HCT116 (cell line): ENCODE results near the gene KNDC1. TPM values are rescaled to one million over a fixed set of nuclear protein-coding genes. Genes with fewer than 3 reads are reported as not detected.

Experiments used
- ATAC-seq: fragments of 200-7000 bp; cut with Tn5 transposase; 2 replicates; pipeline ENCODE4 v1.9.1; 2020; ENCODE audit warnings: mild to moderate bottlenecking, moderate library complexity
- BruUV-seq: library from RNA; stranded (reverse); fragments of 400-500 nt; replicated peaks from 2 replicates; lab custom pipeline; 2021; lab: Mats Ljungman, UMichigan
- CTCF ChIA-PET: fragments of 300-600 bp; sonication (Branson Sonifier 250); formaldehyde crosslinking; loops from one replicate; lab custom pipeline; 2021; ENCODE audit warnings: antibody characterized with exemption; lab: Charles Lee
- POLR2A ChIA-PET: fragments of 300-600, 350-600 bp; sonication (Branson Sonifier 250); formaldehyde crosslinking; loops from one replicate; lab custom pipeline; 2021; ENCODE audit warnings: antibody characterized with exemption; lab: Charles Lee
- RAD21 ChIA-PET, 2 experiments: fragments of 300-600 bp; sonication (Branson Sonifier 250); formaldehyde crosslinking; loops; one replicate each; lab custom pipeline; 2023; ENCODE audit warnings: low total read pairs in 2 of 2; ENCODE audit not compliant: uncharacterized antibody in 2 of 2, unreplicated experiment in 2 of 2, low non-redundant PET in 1 of 2; lab: Charles Lee
- DNase-seq: peaks from one replicate; pipeline ENCODE4 v3.0.0-alpha.2; 2010; ENCODE audit warnings: low read depth, low spot score
- H2AFZ ChIP-seq: fragments of 200-600 bp; shearing (Covaris generic), sonication (generic); 2 replicates; pipeline ENCODE4 v1.6.1; 2017; ENCODE audit warnings: low read depth, mixed run types, mixed read lengths, antibody characterized with exemption, low read length; ENCODE audit not compliant: poor library complexity, severe bottlenecking
- H3K27ac ChIP-seq: 2 replicates; pipeline ENCODE4 v1.5.1; 2012; ENCODE audit warnings: low read depth, low read length
- H3K27me3 ChIP-seq: fragments of 200-600 bp; sonication (generic); 2 replicates; pipeline ENCODE4 v1.6.1; 2016; ENCODE audit warnings: mixed run types, low read length, mixed read lengths; ENCODE audit not compliant: insufficient read depth
- H3K36me3 ChIP-seq, 2 experiments: fragments of 200-500 bp in 1 of 2; fragments of 200-600 bp in 1 of 2; sonication (Bioruptor generic) in 1 of 2; sonication (generic) in 1 of 2; 2 replicates each; pipeline versions ENCODE4 v1.5.1 to v1.6.1; 2014 to 2016; ENCODE audit warnings: low read length in 2 of 2, inconsistent platforms in 1 of 2, mixed read lengths in 1 of 2, mixed run types in 1 of 2; ENCODE audit not compliant: insufficient read depth in 2 of 2, control insufficient read depth in 1 of 2
- H3K4me1 ChIP-seq, 2 experiments: fragments of 200-600 bp in 1 of 2; sonication (generic) in 1 of 2; 2 replicates each; pipeline versions ENCODE4 v1.5.1 to v1.6.1; 2012 to 2017; ENCODE audit warnings: low read length in 2 of 2, inconsistent platforms in 1 of 2, mild to moderate bottlenecking in 1 of 2, mixed read lengths in 1 of 2, mixed run types in 1 of 2, moderate library complexity in 1 of 2; ENCODE audit not compliant: insufficient read depth in 2 of 2, control insufficient read depth in 1 of 2
- H3K4me2 ChIP-seq: fragments of 200-600 bp; sonication (generic); 2 replicates; pipeline ENCODE4 v1.6.1; 2017; ENCODE audit warnings: mixed run types, low read length, mixed read lengths
- H3K4me3 ChIP-seq, 2 experiments: fragments of 200-600 bp in 1 of 2; sonication (generic) in 1 of 2; replicated peaks in 1 of 2; 2 replicates each; pipeline ENCODE4 v1.5.1; 2011 to 2016; ENCODE audit warnings: low read length in 2 of 2, control low read depth in 1 of 2, low read depth in 1 of 2, mild to moderate bottlenecking in 1 of 2, mixed read lengths in 1 of 2, mixed run types in 1 of 2
- H3K79me2 ChIP-seq: fragments of 200-600 bp; sonication (generic); 2 replicates; pipeline ENCODE4 v1.6.1; 2017; ENCODE audit warnings: mild to moderate bottlenecking, mixed run types, low read length, moderate library complexity, mixed read lengths; ENCODE audit not compliant: insufficient read depth
- H3K9ac ChIP-seq: fragments of 200-600 bp; sonication (generic); 2 replicates; pipeline ENCODE4 v1.6.1; 2016; ENCODE audit warnings: low read length, mixed read lengths
- H3K9me2 ChIP-seq: fragments of 200-600 bp; sonication (generic), shearing (Covaris generic); 2 replicates; pipeline ENCODE4 v1.6.1; 2017; ENCODE audit warnings: mixed run types, mild to moderate bottlenecking, moderate library complexity; ENCODE audit not compliant: insufficient read depth
- H3K9me3 ChIP-seq, 2 experiments: fragments of 200-500 bp in 1 of 2; fragments of 200-600 bp in 1 of 2; sonication (Bioruptor generic) in 1 of 2; sonication (generic) in 1 of 2; 2 replicates each; pipeline ENCODE4 v1.6.1; 2014 to 2017; ENCODE audit warnings: low read length in 2 of 2, mixed read lengths in 2 of 2, inconsistent platforms in 1 of 2, low read depth in 1 of 2, mild to moderate bottlenecking in 1 of 2, mixed run types in 1 of 2, moderate library complexity in 1 of 2; ENCODE audit not compliant: control insufficient read depth in 1 of 2, insufficient read depth in 1 of 2
- H4K20me1 ChIP-seq: fragments of 200-600 bp; sonication (generic), shearing (Covaris generic); 2 replicates; pipeline ENCODE4 v1.6.1; 2017; ENCODE audit warnings: mixed run types, mild to moderate bottlenecking, moderate library complexity; ENCODE audit not compliant: insufficient read depth
- ATF3 ChIP-seq: IDR thresholded peaks from 2 replicates; pipeline ENCODE4 v1.6.1; 2012
- CBX3 ChIP-seq: IDR thresholded peaks from 2 replicates; pipeline ENCODE4 v1.6.1; 2012; ENCODE audit warnings: low read depth
- CEBPB ChIP-seq: IDR thresholded peaks from 2 replicates; pipeline ENCODE4 v1.6.1; 2012; ENCODE audit warnings: low read depth
- CTCF ChIP-seq, 3 experiments: fragments of 200-600 bp in 1 of 3; sonication (generic) in 1 of 3; IDR thresholded peaks in 2 of 3; conservative IDR thresholded peaks in 1 of 3; 2 replicates each; pipeline ENCODE4 v1.5.1; 2012 to 2017; ENCODE audit warnings: low read depth in 2 of 3, low read length in 2 of 3, antibody characterized with exemption in 1 of 3, borderline replicate concordance in 1 of 3, control low read depth in 1 of 3, mild to moderate bottlenecking in 1 of 3, mixed read lengths in 1 of 3, mixed run types in 1 of 3, moderate library complexity in 1 of 3; ENCODE audit not compliant: insufficient read depth in 1 of 3
- EGR1 ChIP-seq: IDR thresholded peaks from 2 replicates; pipeline ENCODE4 v1.6.1; 2012; ENCODE audit warnings: low read depth
- ELF1 ChIP-seq: IDR thresholded peaks from 2 replicates; pipeline ENCODE4 v1.6.1; 2012; ENCODE audit warnings: low read depth, borderline replicate concordance
- EZH2phosphoT487 ChIP-seq: fragments of 200-600 bp; IDR thresholded peaks from 2 replicates; pipeline ENCODE4 v1.6.1; 2018; ENCODE audit warnings: antibody characterized with exemption, borderline replicate concordance
- FOSL1 ChIP-seq: IDR thresholded peaks from 2 replicates; pipeline ENCODE4 v1.6.1; 2012; ENCODE audit warnings: low read depth
- JUND ChIP-seq: IDR thresholded peaks from 2 replicates; pipeline ENCODE4 v1.6.1; 2012
- POLR2A ChIP-seq: IDR thresholded peaks from 2 replicates; pipeline ENCODE4 v1.7.0; 2011; ENCODE audit warnings: borderline replicate concordance; ENCODE audit not compliant: insufficient read depth, insufficient read length; ENCODE audit errors: extremely low read depth
- RAD21 ChIP-seq: IDR thresholded peaks from 2 replicates; pipeline ENCODE4 v1.6.1; 2012; ENCODE audit warnings: low read depth, mild to moderate bottlenecking
- SIN3A ChIP-seq: IDR thresholded peaks from 2 replicates; pipeline ENCODE4 v1.6.1; 2012; ENCODE audit warnings: low read depth
- SP1 ChIP-seq: IDR thresholded peaks from 2 replicates; pipeline ENCODE4 v1.6.1; 2012; ENCODE audit warnings: low read depth
- SRF ChIP-seq: IDR thresholded peaks from 2 replicates; pipeline ENCODE4 v1.6.1; 2012; ENCODE audit warnings: low read depth
- TCF7L2 ChIP-seq: IDR thresholded peaks from 2 replicates; pipeline ENCODE4 v1.7.0; 2011; ENCODE audit warnings: borderline replicate concordance, inconsistent platforms; ENCODE audit not compliant: insufficient read depth, insufficient read length; ENCODE audit errors: extremely low read depth
- YY1 ChIP-seq: IDR thresholded peaks from 2 replicates; pipeline ENCODE4 v1.6.1; 2011; ENCODE audit warnings: low read length, low read depth, moderate library complexity, mild to moderate bottlenecking; ENCODE audit not compliant: insufficient replicate concordance; ENCODE audit errors: extremely low read depth
- ZBTB33 ChIP-seq: IDR thresholded peaks from 2 replicates; pipeline ENCODE4 v1.6.1; 2011; ENCODE audit warnings: mild to moderate bottlenecking, low read length, moderate library complexity; ENCODE audit not compliant: insufficient replicate concordance; ENCODE audit errors: extremely low read depth
- ZFX ChIP-seq: fragments of 450-650 bp; IDR thresholded peaks from 2 replicates; pipeline ENCODE4 v1.6.1; 2017
- ZNF274 ChIP-seq: fragments of 200-500 bp; sonication (Bioruptor generic); IDR thresholded peaks from 2 replicates; pipeline ENCODE4 v1.6.1; 2014; ENCODE audit warnings: mild to moderate bottlenecking, low read depth, low read length, inconsistent platforms
- intact Hi-C: fragments of 100-400 bp; cut with micrococcal nuclease; formaldehyde crosslinking; loops from 2 replicates; pipeline ENCODE4 v1.10.0; 2022
- total RNA-seq: library from RNA; stranded (reverse); gene quantifications from one replicate; pipeline ENCODE4 v1.2.1, GENCODE V29; 2021; ENCODE audit not compliant: unreplicated experiment
- TF ChIP-seq, protein P1 (sequence below): IDR thresholded peaks from 2 replicates; pipeline ENCODE4 v1.6.1; 2012; ENCODE audit warnings: low read depth

KNDC1 gene
- total RNA-seq, 1 experiment from 2014 or later: 3.6 TPM

GRCh38 chr10:133203652-133204195 is 43.7 kb downstream of the KNDC1 start:
- Histone ChIP-seq H3K4me2 (no peak overlapping the region), H3K36me3 (no peaks in the 10 kb centered on the region), H4K20me1 (no peaks in the 10 kb centered on the region), H3K4me3 (no peak overlapping the region), H3K27me3 (no peaks in the 10 kb centered on the region), H3K9me2 (no peaks in the 10 kb centered on the region), H3K9me3 (no peaks in the 10 kb centered on the region), H2AFZ (no peak overlapping the region), H3K9ac (no peak overlapping the region), H3K79me2 (no peaks in the 10 kb centered on the region), H3K4me1 (no peaks in the 10 kb centered on the region), H3K27ac (no peak overlapping the region)
- BruUV-seq: no TSS peak
- ATAC-seq (no peak), DNase-seq (no peak)
- POLR2A ChIA-PET: no interaction called here
- TF ChIP-seq SIN3A: no peak
- no peak for TF ChIP-seq ZBTB33
- TF ChIP-seq SRF: no peak
- no peak for TF ChIP-seq CBX3
- TF ChIP-seq RAD21: no peak
- no peak for TF ChIP-seq POLR2A
- TF ChIP-seq ATF3: no peak
- TF ChIP-seq ELF1: no peak
- TF ChIP-seq JUND: no peak
- TF ChIP-seq, protein P1, sequence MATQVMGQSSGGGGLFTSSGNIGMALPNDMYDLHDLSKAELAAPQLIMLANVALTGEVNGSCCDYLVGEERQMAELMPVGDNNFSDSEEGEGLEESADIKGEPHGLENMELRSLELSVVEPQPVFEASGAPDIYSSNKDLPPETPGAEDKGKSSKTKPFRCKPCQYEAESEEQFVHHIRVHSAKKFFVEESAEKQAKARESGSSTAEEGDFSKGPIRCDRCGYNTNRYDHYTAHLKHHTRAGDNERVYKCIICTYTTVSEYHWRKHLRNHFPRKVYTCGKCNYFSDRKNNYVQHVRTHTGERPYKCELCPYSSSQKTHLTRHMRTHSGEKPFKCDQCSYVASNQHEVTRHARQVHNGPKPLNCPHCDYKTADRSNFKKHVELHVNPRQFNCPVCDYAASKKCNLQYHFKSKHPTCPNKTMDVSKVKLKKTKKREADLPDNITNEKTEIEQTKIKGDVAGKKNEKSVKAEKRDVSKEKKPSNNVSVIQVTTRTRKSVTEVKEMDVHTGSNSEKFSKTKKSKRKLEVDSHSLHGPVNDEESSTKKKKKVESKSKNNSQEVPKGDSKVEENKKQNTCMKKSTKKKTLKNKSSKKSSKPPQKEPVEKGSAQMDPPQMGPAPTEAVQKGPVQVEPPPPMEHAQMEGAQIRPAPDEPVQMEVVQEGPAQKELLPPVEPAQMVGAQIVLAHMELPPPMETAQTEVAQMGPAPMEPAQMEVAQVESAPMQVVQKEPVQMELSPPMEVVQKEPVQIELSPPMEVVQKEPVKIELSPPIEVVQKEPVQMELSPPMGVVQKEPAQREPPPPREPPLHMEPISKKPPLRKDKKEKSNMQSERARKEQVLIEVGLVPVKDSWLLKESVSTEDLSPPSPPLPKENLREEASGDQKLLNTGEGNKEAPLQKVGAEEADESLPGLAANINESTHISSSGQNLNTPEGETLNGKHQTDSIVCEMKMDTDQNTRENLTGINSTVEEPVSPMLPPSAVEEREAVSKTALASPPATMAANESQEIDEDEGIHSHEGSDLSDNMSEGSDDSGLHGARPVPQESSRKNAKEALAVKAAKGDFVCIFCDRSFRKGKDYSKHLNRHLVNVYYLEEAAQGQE: no peak
- TF ChIP-seq CEBPB: no peak
- TF ChIP-seq FOSL1: no peak
- TF ChIP-seq ZNF274: no peak
- no peak for TF ChIP-seq EZH2phosphoT487
- no peak for TF ChIP-seq CTCF (IDR thresholded peaks at IDR 0.05 in 2 of 3, conservative IDR thresholded peaks at IDR 0.05 in 1 of 3; ENCODE audit: borderline replicate concordance in 1 of 3, insufficient read depth in 1 of 3, low read depth in 2 of 3, low read length in 2 of 3)
- no peak for TF ChIP-seq TCF7L2
- TF ChIP-seq EGR1: no peak
- TF ChIP-seq SP1: no peak
- TF ChIP-seq YY1: no peak
- no peak for TF ChIP-seq ZFX
- CTCF ChIA-PET: no interaction called here
- RAD21 ChIA-PET: no interaction called here
- intact Hi-C loops: no loop called here
